GM06990 (cell line): ENCODE data around the gene SPRR1B.

Source experiments
- DNase-seq: peaks from one replicate; pipeline ENCODE4 v3.0.0-alpha.2; 2011; ENCODE audit not compliant: insufficient read length; ENCODE audit errors: extremely low read depth
- H3K27me3 ChIP-seq: replicated peaks from 2 replicates; pipeline ENCODE4 v1.6.0; 2011; ENCODE audit warnings: low read length; ENCODE audit not compliant: control insufficient read depth, insufficient read depth
- H3K36me3 ChIP-seq: 2 replicates; pipeline ENCODE4 v1.5.1; 2011; ENCODE audit warnings: low read length; ENCODE audit not compliant: control insufficient read depth, insufficient read depth
- H3K4me3 ChIP-seq: replicated peaks from 2 replicates; pipeline ENCODE4 v1.5.1; 2011; ENCODE audit warnings: low read depth, mild to moderate bottlenecking, control low read depth, low read length
- CTCF ChIP-seq: IDR thresholded peaks from 2 replicates; pipeline ENCODE4 v1.5.1; 2011; ENCODE audit warnings: low read length, control low read depth, mild to moderate bottlenecking, inconsistent platforms; ENCODE audit not compliant: insufficient read depth, poor library complexity, severe bottlenecking

The SPRR1B gene

GRCh38 chr1:152995842-152996241, 35.2 kb upstream of the SPRR1B start:
- DNase-seq, result no peak
- no peak for TF ChIP-seq CTCF
- Histone ChIP-seq H3K4me3 (no peak overlapping the region), H3K27me3 (peaks cover 2% of the 10 kb centered on the region; the same call in 1 of the 2 replicates), H3K36me3 (no peaks in the 10 kb centered on the region)

- Histone ChIP-seq H3K27me3 (peaks cover 2% of the 10 kb centered on the region; the same call in 1 of the 2 replicates), H3K36me3 (no peaks in the 10 kb centered on the region), H3K4me3 (no peak overlapping the region)
- DNase-seq, result no peak
- no peak for TF ChIP-seq CTCF
These were observed 34.2 kb upstream of the SPRR1B start for GRCh38 chr1:152996633-152997400.

- no peak overlapping the region for H3K4me3 ChIP-seq
- H3K27me3 ChIP-seq, result peaks cover 2% of the 10 kb centered on the region; the same call in 1 of the 2 replicates
- no peak for DNase-seq
- no peak for TF ChIP-seq CTCF
- no peaks in the 10 kb centered on the region for H3K36me3 ChIP-seq
These were observed 33.1 kb upstream of the SPRR1B start for GRCh38 chr1:152997901-152998300.

- Histone ChIP-seq H3K27me3 (peaks cover 2% of the 10 kb centered on the region; the same call in 1 of the 2 replicates), H3K4me3 (no peak overlapping the region), H3K36me3 (no peaks in the 10 kb centered on the region)
- no peak for DNase-seq
- no peak for TF ChIP-seq CTCF
These were observed 32.5 kb upstream of the SPRR1B start for GRCh38 chr1:152998476-152998875.

GRCh38 chr1:152999818-153000217, 31.2 kb upstream of the SPRR1B start:
- no peak for TF ChIP-seq CTCF
- Histone ChIP-seq H3K36me3 (no peaks in the 10 kb centered on the region), H3K27me3 (peaks cover 2% of the 10 kb centered on the region; the same call in 1 of the 2 replicates), H3K4me3 (no peak overlapping the region)
- no peak for DNase-seq
